ENCODE measurements around the gene IBTK. TPM values are rescaled to one million over a fixed set of nuclear protein-coding genes. Genes with fewer than 3 reads are reported as not detected.
"Not testable (repeated sequence)": the region's sequence is repeated elsewhere in the genome, so short reads cannot be mapped to it uniquely, and the experiment has no call there.

The IBTK gene
- polyA plus RNA-seq, 3 donors, result 7.0 to 20.2 (median 13.1) TPM

- H3K27me3 Mint-ChIP-seq (ENCODE audit: low read depth in 3 of 3), result no peaks in the 10 kb centered on the region
- Histone ChIP-seq H3K4me3 (replicated peaks in 1 of 3; ENCODE audit: low read depth in 2 of 3, low read length in 3 of 3) (no peak overlapping the region), H2AFZ (ENCODE audit: insufficient read depth, low read depth, low read length, poor library complexity, severe bottlenecking) (no peak overlapping the region), H3K4me1 (ENCODE audit: control insufficient read depth in 1 of 2, insufficient read depth in 2 of 2, low read length in 2 of 2) (no peaks in the 10 kb centered on the region), H3K9me3 (replicated peaks in 1 of 2; ENCODE audit: control insufficient read depth in 1 of 2, insufficient read depth in 1 of 2, low read length in 2 of 2) (no peaks in the 10 kb centered on the region), H3K36me3 (replicated peaks in 1 of 2; ENCODE audit: control insufficient read depth in 1 of 2, insufficient read depth in 2 of 2, low read length in 2 of 2) (no peaks in the 10 kb centered on the region), H3K79me2 (ENCODE audit: insufficient read depth, low read length) (no peaks in the 10 kb centered on the region), H3K27ac (ENCODE audit: low read depth in 1 of 2, low read length in 2 of 2) (no peak overlapping the region), H3K9ac (ENCODE audit: insufficient read depth, low read length, poor library complexity, severe bottlenecking) (no peak overlapping the region), H3K27me3 (ENCODE audit: control insufficient read depth in 2 of 2, insufficient read depth in 2 of 2, low read length in 2 of 2) (no peaks in the 10 kb centered on the region), H4K20me1 (ENCODE audit: insufficient read depth, low read length) (no peaks in the 10 kb centered on the region), H3K4me2 (replicated peaks; ENCODE audit: extremely low read depth, low read length, poor library complexity, severe bottlenecking) (no peak overlapping the region)
- WGBS (ENCODE audit: insufficient coverage), result 100% methylated on average over 1 of the region's 12 CpGs
- no peak for DNase-seq
- no peak for TF ChIP-seq CTCF (IDR thresholded peaks at IDR 0.05)
- peaks cover 1 to 9% of the 10 kb centered on the region in 2 donors for H3K36me3 Mint-ChIP-seq
- no peak overlapping the region for H3K4me3 Mint-ChIP-seq
- H3K4me1 Mint-ChIP-seq, result no peaks in the 10 kb centered on the region
- intact Hi-C loops (cut with micrococcal nuclease), result no loop called here
- H3K27ac Mint-ChIP-seq, result no peak overlapping the region
- peaks cover 0 to 11% (median 6%) of the 10 kb centered on the region in 7 donors for H3K9me3 Mint-ChIP-seq
Measured at GRCh38 chr6:82160255-82160990, 87.1 kb downstream of the IBTK start.

DNA sequence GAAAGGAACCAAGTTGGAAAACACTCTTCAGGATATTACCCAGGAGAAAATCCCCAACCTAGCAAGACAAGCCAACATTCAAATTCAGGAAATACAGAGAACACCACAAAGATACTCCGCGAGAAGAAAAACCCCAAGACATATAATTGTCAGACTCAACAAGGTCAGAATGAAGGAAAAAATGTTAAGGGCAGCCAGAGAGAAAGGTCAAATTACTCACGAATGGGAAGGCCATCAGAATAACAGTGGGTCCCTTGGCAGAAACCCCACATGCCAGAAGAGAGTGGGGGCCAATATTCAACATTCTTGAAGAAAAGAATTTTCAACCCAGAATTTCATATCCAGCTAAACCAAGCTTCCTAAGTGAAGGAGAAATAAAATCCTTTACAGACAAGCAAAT, 94.8 kb downstream of the IBTK start:
- H3K36me3 ChIP-seq (replicated peaks in 1 of 2; ENCODE audit: control insufficient read depth in 1 of 2, insufficient read depth in 2 of 2, low read length in 2 of 2); H3K9me3 ChIP-seq (replicated peaks in 1 of 2; ENCODE audit: control insufficient read depth in 1 of 2, insufficient read depth in 1 of 2, low read length in 2 of 2); H3K27me3 Mint-ChIP-seq (ENCODE audit: low read depth in 3 of 3); H3K27ac Mint-ChIP-seq; intact Hi-C loops (cut with micrococcal nuclease); H3K4me1 Mint-ChIP-seq; H2AFZ ChIP-seq (ENCODE audit: insufficient read depth, low read depth, low read length, poor library complexity, severe bottlenecking); H3K9ac ChIP-seq (ENCODE audit: insufficient read depth, low read length, poor library complexity, severe bottlenecking); H4K20me1 ChIP-seq (ENCODE audit: insufficient read depth, low read length); H3K4me1 ChIP-seq (ENCODE audit: control insufficient read depth in 1 of 2, insufficient read depth in 2 of 2, low read length in 2 of 2); H3K27ac ChIP-seq (ENCODE audit: low read depth in 1 of 2, low read length in 2 of 2); H3K4me2 ChIP-seq (replicated peaks; ENCODE audit: extremely low read depth, low read length, poor library complexity, severe bottlenecking); DNase-seq; H3K4me3 Mint-ChIP-seq; H3K79me2 ChIP-seq (ENCODE audit: insufficient read depth, low read length); H3K4me3 ChIP-seq (replicated peaks in 1 of 3; ENCODE audit: low read depth in 2 of 3, low read length in 3 of 3); H3K27me3 ChIP-seq (ENCODE audit: control insufficient read depth in 2 of 2, insufficient read depth in 2 of 2, low read length in 2 of 2); H3K36me3 Mint-ChIP-seq: not testable (repeated sequence)
- peaks cover 11 to 42% (median 18%) of the 10 kb centered on the region in 7 donors for H3K9me3 Mint-ChIP-seq
- WGBS (ENCODE audit: insufficient coverage), result no CpG with 5 or more reads among the region's 3 CpGs

GRCh38 chr6:82151147-82151546, 96.4 kb downstream of the IBTK start:
- H3K36me3 Mint-ChIP-seq; H3K9me3 ChIP-seq (replicated peaks in 1 of 2; ENCODE audit: control insufficient read depth in 1 of 2, insufficient read depth in 1 of 2, low read length in 2 of 2); H3K4me1 ChIP-seq (ENCODE audit: control insufficient read depth in 1 of 2, insufficient read depth in 2 of 2, low read length in 2 of 2); H3K27ac ChIP-seq (ENCODE audit: low read depth in 1 of 2, low read length in 2 of 2); H3K36me3 ChIP-seq (replicated peaks in 1 of 2; ENCODE audit: control insufficient read depth in 1 of 2, insufficient read depth in 2 of 2, low read length in 2 of 2); H3K4me2 ChIP-seq (replicated peaks; ENCODE audit: extremely low read depth, low read length, poor library complexity, severe bottlenecking); DNase-seq; H3K4me3 ChIP-seq (replicated peaks in 1 of 3; ENCODE audit: low read depth in 2 of 3, low read length in 3 of 3); H4K20me1 ChIP-seq (ENCODE audit: insufficient read depth, low read length); intact Hi-C loops (cut with micrococcal nuclease); H3K4me3 Mint-ChIP-seq; H3K4me1 Mint-ChIP-seq; H3K79me2 ChIP-seq (ENCODE audit: insufficient read depth, low read length); H3K9ac ChIP-seq (ENCODE audit: insufficient read depth, low read length, poor library complexity, severe bottlenecking); H3K27ac Mint-ChIP-seq; H3K27me3 ChIP-seq (ENCODE audit: control insufficient read depth in 2 of 2, insufficient read depth in 2 of 2, low read length in 2 of 2); H2AFZ ChIP-seq (ENCODE audit: insufficient read depth, low read depth, low read length, poor library complexity, severe bottlenecking); H3K27me3 Mint-ChIP-seq (ENCODE audit: low read depth in 3 of 3): not testable (repeated sequence)
- 98% methylated on average over 8 of the region's 10 CpGs for WGBS (ENCODE audit: insufficient coverage)
- peaks cover 11 to 40% (median 14%) of the 10 kb centered on the region in 7 donors for H3K9me3 Mint-ChIP-seq

Data from CD14-positive monocyte (primary cell).